ENCODE measurements around the gene GALNTL6. TPM values are rescaled to one million over a fixed set of nuclear protein-coding genes. Genes with fewer than 3 reads are reported as not detected.

Gene GALNTL6
- total RNA-seq, 2 donors from 2014 or later, result 0.08 TPM; not detected in 1

GRCh38 chr4:172919269-172919668 is 1106.1 kb downstream of the GALNTL6 start:
- TF ChIP-seq CTCF (IDR thresholded peaks at IDR 0.05), result no peak
- no peaks in the 10 kb centered on the region for H3K4me1 ChIP-seq

GRCh38 chr4:172927096-172927814 is 1114.1 kb downstream of the GALNTL6 start:
- Histone ChIP-seq H3K36me3 (no peaks in the 10 kb centered on the region), H3K27me3 (no peaks in the 10 kb centered on the region), H3K4me3 (no peak overlapping the region), H3K9me3 (no peaks in the 10 kb centered on the region), H3K4me1 (no peaks in the 10 kb centered on the region), H3K27ac (no peak overlapping the region)
- TF ChIP-seq CTCF (IDR thresholded peaks at IDR 0.05), result no peak
- DNase-seq (ENCODE audit: low spot score), result no peak

More at GRCh38 chr4:172919269-172919668, 1106.1 kb downstream of the GALNTL6 start:
- DNase-seq (ENCODE audit: low spot score), result no peak
- Histone ChIP-seq H3K9me3 (peaks cover 0 to 6% of the 10 kb centered on the region in 2 donors), H3K4me3 (no peak overlapping the region), H3K27me3 (no peaks in the 10 kb centered on the region), H3K36me3 (no peaks in the 10 kb centered on the region), H3K27ac (no peak overlapping the region)

- H3K9me3 ChIP-seq, result no peaks in the 10 kb centered on the region
- TF ChIP-seq CTCF (IDR thresholded peaks at IDR 0.05), result no peak
- H3K27ac ChIP-seq, result no peak overlapping the region
- no peaks in the 10 kb centered on the region for H3K4me1 ChIP-seq
- no peak overlapping the region for H3K4me3 ChIP-seq
- no peak for DNase-seq (ENCODE audit: low spot score)
- no peaks in the 10 kb centered on the region for H3K27me3 ChIP-seq
- H3K36me3 ChIP-seq, result no peaks in the 10 kb centered on the region
These were observed 1115.1 kb downstream of the GALNTL6 start for GRCh38 chr4:172928347-172928746.

- Histone ChIP-seq H3K9me3 (no peaks in the 10 kb centered on the region), H3K27ac (no peak overlapping the region), H3K4me3 (no peak overlapping the region), H3K36me3 (no peaks in the 10 kb centered on the region), H3K4me1 (no peaks in the 10 kb centered on the region), H3K27me3 (no peaks in the 10 kb centered on the region)
- no peak for TF ChIP-seq CTCF (IDR thresholded peaks at IDR 0.05)
- no peak for DNase-seq (ENCODE audit: low spot score)
These were observed 1125.0 kb downstream of the GALNTL6 start for GRCh38 chr4:172938072-172938829.

- no peaks in the 10 kb centered on the region for H3K4me1 ChIP-seq
These were observed 1125.7 kb downstream of the GALNTL6 start for GRCh38 chr4:172938870-172939269.

More at GRCh38 chr4:172938870-172939269, 1125.7 kb downstream of the GALNTL6 start:
- Histone ChIP-seq H3K27me3 (no peaks in the 10 kb centered on the region), H3K4me3 (no peak overlapping the region), H3K9me3 (no peaks in the 10 kb centered on the region), H3K27ac (no peak overlapping the region), H3K36me3 (no peaks in the 10 kb centered on the region)
- DNase-seq (ENCODE audit: low spot score), result no peak
- no peak for TF ChIP-seq CTCF (IDR thresholded peaks at IDR 0.05)
